IPS-NIHi11 (cell line): ENCODE data around the gene A1BG.
"Not testable (repeated sequence)": the region's sequence is repeated elsewhere in the genome, so short reads cannot be mapped to it uniquely, and the experiment has no call there.

Experiments used
- DNase-seq: peaks from one replicate; pipeline ENCODE4 v3.0.0; 2012; ENCODE audit warnings: mixed read lengths, low spot score

The A1BG gene

DNA sequence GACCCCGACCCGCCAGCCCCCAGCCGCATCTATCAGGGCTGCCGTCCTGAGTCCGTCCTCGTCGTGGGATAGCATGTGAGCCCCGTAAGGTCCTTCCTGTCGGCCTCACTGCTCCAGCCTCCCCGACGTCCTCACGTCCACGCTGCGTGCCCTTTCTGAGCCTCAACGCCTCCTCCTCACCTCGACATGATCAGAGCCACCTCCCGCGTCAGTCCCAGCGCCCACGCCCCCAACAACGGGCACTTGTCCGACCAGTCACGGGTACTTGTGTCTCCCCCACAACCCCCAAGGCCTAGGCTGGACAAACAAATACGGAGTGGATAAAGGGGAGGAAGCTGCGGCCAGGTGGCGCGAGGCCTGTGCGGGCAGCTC lies 8.6 kb upstream of the A1BG start:
- DNase-seq, result peak; percentile 68

DNA sequence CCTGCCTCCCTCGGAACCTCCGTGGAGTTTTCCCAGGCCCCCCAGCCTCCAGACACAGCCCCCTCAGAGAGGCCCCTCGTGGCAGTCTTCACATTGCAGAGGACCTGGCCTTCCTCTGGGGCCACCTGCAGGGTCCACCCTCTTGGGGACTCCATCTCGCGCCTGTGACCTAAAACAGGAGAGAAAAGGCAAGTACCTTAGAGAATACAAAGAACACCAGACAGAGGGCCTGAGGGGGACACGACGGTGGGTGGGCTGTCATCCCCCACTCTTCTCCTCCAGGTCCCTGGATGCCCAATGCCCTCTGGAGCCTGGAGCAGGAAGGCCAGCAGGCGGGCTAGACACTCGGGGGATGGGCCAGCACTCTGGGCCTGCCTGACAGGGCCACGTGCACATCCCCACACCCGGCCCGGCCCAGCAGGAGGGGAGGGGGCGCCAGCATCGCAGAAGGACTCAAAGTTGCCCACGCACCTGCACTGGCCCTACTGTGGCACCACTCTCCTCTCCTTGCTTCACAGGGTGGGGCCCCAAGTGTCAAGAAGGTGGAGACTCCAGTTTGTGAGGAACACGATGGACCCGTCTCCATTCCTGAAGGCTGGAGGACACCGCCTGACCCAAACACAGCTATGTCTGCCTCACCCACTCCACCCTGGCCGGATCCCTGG lies 4.3 kb upstream of the A1BG start:
- peak; percentile 57 for DNase-seq

- no peak for DNase-seq
These were observed 3.6 kb upstream of the A1BG start for GRCh38 chr19:58356766-58357480.

GRCh38 chr19:58355908-58356765 lies 2.8 kb upstream of the A1BG start:
- no peak for DNase-seq

DNA sequence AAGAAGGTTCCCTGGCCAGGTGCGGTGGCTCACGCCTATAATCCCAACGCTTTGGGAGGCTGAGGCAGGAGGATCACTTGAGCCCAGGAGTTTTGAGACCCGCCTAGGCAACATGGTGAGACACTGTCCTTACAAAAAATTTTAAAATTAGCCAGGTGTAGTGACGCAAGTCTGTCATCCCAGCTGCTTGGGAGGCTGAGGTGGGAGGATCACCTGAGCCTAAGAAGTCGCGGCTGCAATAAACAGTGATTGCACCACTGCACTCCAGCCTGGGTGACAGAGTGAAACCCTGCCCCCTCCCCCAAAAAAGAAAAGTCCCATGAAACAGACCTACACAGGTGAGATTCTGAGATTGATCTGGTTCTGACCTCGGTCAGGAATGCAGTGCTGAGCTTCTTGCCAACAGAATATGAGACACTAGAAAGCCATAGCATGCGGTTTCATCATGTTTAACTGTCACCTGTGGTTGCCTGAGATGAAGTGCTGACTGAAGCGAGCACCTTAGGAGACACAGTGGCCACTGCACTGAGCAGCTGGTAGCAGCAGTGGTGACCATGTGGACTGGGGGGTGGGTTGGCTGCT lies 2.0 kb upstream of the A1BG start:
- no peak for DNase-seq

DNA sequence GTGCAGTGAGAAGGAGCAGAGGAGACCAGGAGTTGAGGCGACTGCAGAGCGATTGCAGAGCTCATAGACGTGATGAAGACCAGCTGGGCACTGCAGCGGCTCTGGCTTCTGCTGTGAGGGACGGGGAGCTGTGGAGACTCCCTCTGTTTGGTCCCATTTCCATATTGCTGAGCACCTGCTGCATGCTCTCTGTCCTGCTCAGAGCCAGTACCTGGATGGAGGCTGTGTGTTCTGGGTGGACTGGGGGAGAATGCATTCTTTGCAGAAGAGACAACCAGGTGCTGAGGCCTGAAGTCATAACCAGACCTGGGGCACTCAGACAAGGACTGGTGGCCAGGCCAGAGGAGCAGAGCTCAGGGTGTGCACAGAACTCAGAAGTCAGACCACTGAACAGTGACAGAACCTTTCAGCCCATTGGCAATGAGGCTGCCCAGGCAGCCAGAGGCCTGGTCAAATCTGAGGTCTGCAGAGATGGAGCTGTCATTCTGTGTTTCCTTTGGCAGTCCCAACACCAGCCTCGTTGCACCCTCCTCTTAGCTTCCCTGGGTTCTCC lies 1.3 kb upstream of the A1BG start:
- no peak for DNase-seq

GRCh38 chr19:58353717-58354477 lies 605 bp upstream of the A1BG start:
- no peak for DNase-seq

DNA sequence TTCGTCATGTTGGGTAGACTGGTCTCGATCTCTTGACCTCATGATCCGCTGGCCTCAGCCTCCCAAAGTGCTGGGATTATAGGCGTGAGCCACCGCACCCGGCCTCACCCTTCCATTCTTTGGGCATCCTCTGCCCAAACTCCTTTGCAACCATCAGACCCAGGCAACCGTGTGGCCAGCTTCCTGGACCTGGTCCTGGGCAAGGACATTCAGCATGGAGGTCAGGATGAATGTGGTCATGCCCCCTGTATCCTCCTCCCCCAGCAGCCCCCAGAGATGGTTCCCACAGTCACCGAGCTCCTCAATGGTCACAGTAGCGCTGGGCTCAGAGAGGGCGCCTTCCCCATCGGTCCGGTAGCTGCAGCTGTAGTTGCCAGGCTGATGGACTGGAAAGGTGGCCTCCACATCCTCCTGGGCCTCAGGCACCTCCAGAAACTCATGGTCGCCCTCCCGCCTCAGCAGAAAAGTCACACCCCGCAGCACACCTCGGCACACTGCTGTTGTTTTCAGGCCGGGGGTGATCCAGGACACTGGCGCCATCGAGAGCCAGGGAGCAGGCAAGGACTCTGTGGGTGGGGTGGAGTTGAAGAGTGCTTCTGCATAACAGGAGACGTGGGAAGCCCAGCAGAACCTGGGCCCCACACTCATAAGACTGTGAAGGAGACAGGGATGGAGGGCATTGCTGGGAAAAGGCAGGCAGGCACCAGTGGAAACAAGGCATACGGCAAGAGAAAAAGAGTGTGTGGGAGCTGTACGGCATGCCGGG lies 1.1 kb downstream of the A1BG start:
- DNase-seq, result no peak

- no peak for DNase-seq
These were observed 1.8 kb downstream of the A1BG start for GRCh38 chr19:58351558-58351878.

- DNase-seq, result no peak
These were observed 2.3 kb downstream of the A1BG start for GRCh38 chr19:58350871-58351557.

GRCh38 chr19:58350001-58350861 lies 3.1 kb downstream of the A1BG start:
- DNase-seq, result no peak

GRCh38 chr19:58349590-58349989 lies 3.7 kb downstream of the A1BG start:
- no peak for DNase-seq

DNA sequence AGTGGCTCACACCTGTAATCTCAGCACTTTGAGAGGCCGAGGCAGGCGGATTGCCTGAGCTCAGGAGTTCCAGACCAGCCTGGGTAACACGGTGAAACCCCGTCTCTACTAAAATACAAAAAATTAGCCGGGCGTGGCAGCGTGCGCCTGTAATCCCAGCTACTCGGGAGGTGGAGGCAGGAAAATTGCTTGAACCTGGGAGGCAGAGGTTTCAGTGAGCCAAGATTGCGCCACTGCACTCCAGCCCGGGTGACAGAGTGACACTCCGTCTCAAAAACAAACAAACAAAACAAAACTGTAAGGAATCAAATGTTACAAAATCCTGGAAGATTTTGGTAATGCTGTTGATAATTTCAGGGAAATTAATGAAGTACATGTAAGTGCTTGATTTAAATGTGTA lies 5.2 kb downstream of the A1BG start:
- not testable (repeated sequence) for DNase-seq

DNA sequence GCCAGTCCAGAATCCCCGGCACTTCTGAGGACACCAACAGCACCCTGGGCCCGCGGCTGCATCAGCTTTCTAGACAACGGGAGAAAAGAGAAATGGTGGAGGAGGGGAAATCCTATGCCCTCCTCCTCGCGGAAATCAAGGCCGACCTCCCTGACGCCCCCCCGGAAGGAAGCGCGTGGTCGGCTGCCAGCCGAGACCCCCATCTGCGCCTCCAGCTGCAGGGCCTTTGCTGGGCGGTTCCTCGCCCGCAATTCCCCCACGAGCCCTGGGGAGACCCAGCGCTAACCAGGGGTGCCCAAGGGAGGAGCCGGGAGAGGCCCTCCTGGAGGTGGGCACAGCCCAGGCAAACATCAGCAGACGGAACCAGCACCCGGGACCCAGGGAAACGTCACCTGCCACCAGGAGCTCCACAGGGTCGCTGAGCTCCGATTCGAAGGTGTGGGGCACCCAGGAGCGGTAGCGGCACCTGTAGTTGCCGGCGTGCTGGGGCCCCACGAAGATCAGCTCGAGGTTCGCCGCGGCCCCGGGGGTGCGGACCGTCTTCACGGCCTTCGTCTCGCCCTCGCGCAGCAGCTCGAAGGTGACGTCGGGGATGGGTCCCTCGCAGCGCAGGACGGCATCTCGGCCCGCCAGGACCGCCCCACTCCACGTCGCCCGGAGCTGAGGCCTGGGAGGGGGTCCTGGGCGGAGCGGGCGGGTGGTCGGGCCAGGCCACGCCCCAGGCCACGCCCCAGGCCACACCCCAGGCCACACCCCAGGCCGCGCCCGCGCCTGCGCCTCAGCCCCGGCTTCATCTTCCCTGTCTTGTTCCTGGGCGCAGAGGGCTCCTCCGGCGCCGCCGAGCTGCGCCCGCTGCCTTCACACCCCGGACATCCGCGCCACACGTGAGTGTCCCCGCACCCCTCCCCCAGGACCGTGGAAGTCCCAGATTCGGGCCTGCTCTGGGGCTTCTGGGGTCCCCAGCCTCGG lies 6.0 kb downstream of the A1BG start:
- peak; percentile 99 for DNase-seq

DNA sequence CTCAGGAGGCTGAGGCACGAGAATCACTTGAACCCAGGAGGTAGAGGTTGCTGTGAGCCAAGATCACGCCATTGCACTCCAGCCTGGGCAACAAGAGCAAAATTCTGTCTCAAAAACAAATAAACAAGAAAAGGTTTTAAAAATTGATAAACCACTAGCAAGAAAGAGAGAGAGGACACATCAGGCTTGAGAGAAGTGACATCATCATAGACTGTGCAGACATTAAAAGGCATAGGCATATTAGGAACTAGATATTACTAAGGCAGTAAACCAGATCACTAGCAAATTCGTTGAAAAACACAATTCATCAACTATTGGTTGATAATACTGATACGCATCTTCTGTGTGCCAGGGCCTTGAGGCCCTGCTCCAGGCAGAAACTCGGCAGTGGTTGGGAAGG lies 7.7 kb downstream of the A1BG start:
- DNase-seq, result no peak

DNA sequence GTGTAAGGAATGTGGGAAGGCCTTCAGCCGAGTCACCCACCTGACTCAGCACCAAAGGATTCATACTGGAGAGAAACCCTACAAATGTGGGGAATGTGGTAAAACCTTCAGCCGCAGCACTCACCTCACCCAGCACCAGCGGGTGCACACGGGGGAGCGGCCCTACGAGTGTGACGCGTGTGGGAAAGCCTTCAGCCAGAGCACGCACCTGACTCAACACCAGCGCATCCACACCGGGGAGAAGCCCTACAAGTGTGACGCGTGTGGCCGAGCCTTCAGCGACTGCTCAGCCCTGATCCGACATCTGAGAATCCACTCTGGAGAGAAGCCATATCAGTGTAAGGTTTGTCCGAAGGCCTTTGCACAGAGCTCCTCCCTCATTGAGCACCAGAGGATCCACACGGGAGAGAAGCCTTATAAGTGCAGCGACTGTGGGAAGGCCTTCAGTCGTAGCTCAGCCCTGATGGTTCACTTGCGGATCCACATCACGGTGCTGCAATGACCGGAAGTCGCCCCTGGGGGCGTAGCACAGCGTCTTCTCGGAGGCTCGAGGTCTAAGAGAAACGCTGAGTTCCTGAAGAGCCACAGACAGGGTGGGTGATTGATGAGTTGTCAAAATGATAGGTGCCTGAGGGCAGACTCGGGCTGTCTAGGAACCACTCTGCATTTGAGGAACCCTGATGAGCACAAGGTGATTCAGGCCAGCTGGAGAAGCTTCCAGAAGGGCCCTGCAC lies 14.3 kb downstream of the A1BG start:
- peak; percentile 84 for DNase-seq

DNA sequence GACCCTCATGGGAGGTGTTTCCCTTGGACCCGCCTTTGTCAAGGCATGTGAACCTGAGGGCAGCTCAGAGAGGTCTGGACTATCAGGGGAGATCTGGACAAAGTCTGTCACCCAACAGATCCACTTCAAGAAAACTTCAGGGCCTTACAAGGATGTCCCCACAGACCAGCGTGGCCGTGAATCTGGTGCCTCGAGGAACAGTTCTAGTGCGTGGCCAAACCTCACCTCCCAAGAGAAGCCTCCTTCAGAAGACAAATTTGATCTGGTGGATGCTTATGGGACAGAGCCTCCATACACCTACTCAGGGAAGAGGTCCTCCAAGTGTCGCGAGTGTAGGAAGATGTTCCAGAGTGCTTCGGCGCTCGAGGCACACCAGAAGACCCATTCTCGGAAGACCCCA lies 15.0 kb downstream of the A1BG start:
- DNase-seq, result no peak
